COLO668 (cell line): ENCODE measurements around the gene SCN1A.
"Not testable (repeated sequence)": the region's sequence is repeated elsewhere in the genome, so short reads cannot be mapped to it uniquely, and the experiment has no call there.

Experiments used
- DNase-seq: peaks from one replicate; lab custom pipeline; 2025; ENCODE audit not compliant: unreplicated experiment; lab: John Stamatoyannopoulos, UW

SCN1A gene

GRCh38 chr2:165990846-165991245, 137.0 kb downstream of the SCN1A start:
- DNase-seq: no peak

GRCh38 chr2:165989851-165990250, 138.0 kb downstream of the SCN1A start:
- DNase-seq: no peak

GRCh38 chr2:165985120-165985519, 142.7 kb downstream of the SCN1A start:
- no peak for DNase-seq

- not testable (repeated sequence) for DNase-seq
Measured at GRCh38 chr2:165972161-165972560, 155.7 kb downstream of the SCN1A start.

GRCh38 chr2:165970663-165971062, 157.2 kb downstream of the SCN1A start:
- no peak for DNase-seq

GRCh38 chr2:165969227-165969626, 158.6 kb downstream of the SCN1A start:
- no peak for DNase-seq

GRCh38 chr2:165967746-165968145, 160.1 kb downstream of the SCN1A start:
- DNase-seq: no peak

GRCh38 chr2:165961818-165962217, 166.0 kb downstream of the SCN1A start:
- no peak for DNase-seq

- DNase-seq: no peak
Measured at GRCh38 chr2:165959371-165959770, 168.4 kb downstream of the SCN1A start.

- no peak for DNase-seq
Measured at GRCh38 chr2:165958313-165958960, 169.4 kb downstream of the SCN1A start.

GRCh38 chr2:165957030-165957675, 170.7 kb downstream of the SCN1A start:
- DNase-seq: no peak

- peak; percentile 97 for DNase-seq
Measured at GRCh38 chr2:165953655-165954606, 173.9 kb downstream of the SCN1A start, which contains the start of gene TTC21B. TSS of gene TTC21B (minus strand) at chr2:165953776. CDS start at chr2:165953705, 71 bp downstream.

- peak; percentile 93 for DNase-seq
Measured at GRCh38 chr2:165953306-165953654, 174.5 kb downstream of the SCN1A start.

GRCh38 chr2:165952741-165953211, 175.0 kb downstream of the SCN1A start:
- DNase-seq: no peak

GRCh38 chr2:165952085-165952484, 175.7 kb downstream of the SCN1A start:
- DNase-seq: no peak

- no peak for DNase-seq
Measured at GRCh38 chr2:165950438-165950837, 177.4 kb downstream of the SCN1A start.

GRCh38 chr2:165941827-165942226, 186.0 kb downstream of the SCN1A start:
- no peak for DNase-seq

- DNase-seq: no peak
Measured at GRCh38 chr2:165938237-165938636, 189.6 kb downstream of the SCN1A start.
